ENCODE measurements around the gene H2BK1. TPM values are rescaled to one million over a fixed set of nuclear protein-coding genes. Genes with fewer than 3 reads are reported as not detected.
A peak's percentile ranks its signal among the peaks of the same experiment; 100 is the strongest.

H2BK1 gene
- total and polyA plus RNA-seq, 2 of the 13 experiments (the other 11 are each of a cell fraction or from before 2014, with no cell fraction given): not detected

GRCh38 chr7:151232917-151233701 lies 22.8 kb upstream of the H2BK1 start (continued):
- 0 out of 2 replicates have a peak, but pooled peaks have one; percentile 36 for TF ChIP-seq ZHX2 (IDR thresholded peaks at IDR 0.05; ENCODE audit: low read depth)
- no peak for TF ChIP-seq ZHX2 (CRISPR knock-in tag; IDR thresholded peaks at IDR 0.05; ENCODE audit: borderline replicate concordance)
- TF ChIP-seq ARID2 (CRISPR knock-in tag; IDR thresholded peaks at IDR 0.05; ENCODE audit: borderline replicate concordance): peak; percentile 55; the same call in 1 of the 2 replicates
- TF ChIP-seq MED1 (CRISPR knock-in tag; IDR thresholded peaks at IDR 0.05): 0 out of 2 replicates have a peak, but pooled peaks have one; percentile 27
